GM12874 (cell line): ENCODE results near the gene KRTAP10-1.

ENCODE experiments used
- TF ChIP-seq, protein P1 (sequence below): IDR thresholded peaks from 2 replicates; pipeline ENCODE4 v1.5.1; 2011; ENCODE audit warnings: low read depth, mild to moderate bottlenecking, control low read depth, low read length, moderate library complexity; ENCODE audit not compliant: insufficient read depth

KRTAP10-1 gene

DNA sequence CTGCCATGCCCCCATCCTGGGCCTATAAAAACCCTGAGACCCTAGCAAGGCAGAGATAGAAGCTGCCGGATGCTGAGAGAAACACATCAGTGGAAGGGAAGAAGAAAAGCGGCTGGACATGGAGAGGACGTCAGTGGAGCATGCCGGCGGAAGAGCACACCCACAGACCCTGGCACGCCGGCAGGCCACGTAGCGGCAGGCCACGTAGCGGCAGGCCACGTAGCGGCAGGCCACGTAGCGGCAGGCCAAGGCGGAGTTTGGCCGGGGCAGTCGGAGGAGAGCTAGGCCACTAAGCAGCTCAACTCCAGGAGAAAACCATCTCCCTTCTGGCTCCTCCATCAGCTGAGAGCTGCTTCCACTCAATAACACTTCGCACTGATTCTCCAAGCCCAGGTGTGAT is 49.6 kb downstream of the KRTAP10-1 start:
- TF ChIP-seq, protein P1, sequence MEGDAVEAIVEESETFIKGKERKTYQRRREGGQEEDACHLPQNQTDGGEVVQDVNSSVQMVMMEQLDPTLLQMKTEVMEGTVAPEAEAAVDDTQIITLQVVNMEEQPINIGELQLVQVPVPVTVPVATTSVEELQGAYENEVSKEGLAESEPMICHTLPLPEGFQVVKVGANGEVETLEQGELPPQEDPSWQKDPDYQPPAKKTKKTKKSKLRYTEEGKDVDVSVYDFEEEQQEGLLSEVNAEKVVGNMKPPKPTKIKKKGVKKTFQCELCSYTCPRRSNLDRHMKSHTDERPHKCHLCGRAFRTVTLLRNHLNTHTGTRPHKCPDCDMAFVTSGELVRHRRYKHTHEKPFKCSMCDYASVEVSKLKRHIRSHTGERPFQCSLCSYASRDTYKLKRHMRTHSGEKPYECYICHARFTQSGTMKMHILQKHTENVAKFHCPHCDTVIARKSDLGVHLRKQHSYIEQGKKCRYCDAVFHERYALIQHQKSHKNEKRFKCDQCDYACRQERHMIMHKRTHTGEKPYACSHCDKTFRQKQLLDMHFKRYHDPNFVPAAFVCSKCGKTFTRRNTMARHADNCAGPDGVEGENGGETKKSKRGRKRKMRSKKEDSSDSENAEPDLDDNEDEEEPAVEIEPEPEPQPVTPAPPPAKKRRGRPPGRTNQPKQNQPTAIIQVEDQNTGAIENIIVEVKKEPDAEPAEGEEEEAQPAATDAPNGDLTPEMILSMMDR = no peak

DNA sequence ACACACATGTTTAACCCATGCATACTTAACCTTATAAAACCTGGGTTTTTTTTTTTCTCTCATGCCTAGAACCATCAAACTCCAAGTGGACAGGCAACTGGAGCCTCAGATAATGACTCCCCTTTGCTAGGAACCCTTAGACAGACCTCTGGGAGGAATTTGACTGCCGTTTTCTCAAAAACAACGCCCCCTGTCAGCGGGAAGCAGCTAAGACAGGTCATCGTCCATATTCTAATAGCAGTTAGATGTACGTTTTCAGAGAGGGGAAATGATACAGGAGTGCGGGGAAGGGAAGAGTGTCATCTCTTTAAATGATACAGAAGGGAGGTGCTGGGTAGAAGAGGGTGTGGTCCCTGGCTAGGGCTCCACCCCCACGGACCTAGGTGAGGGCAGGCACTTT is 50.0 kb downstream of the KRTAP10-1 start:
- TF ChIP-seq, protein P1 = no peak; the same call in 1 of the 2 replicates
